ENCODE measurements around the gene ZDHHC18.

- TF ChIP-seq POLR2A (IDR thresholded peaks at IDR 0.05) (no peak), CTCF (IDR thresholded peaks at IDR 0.05) (no peak)
Measured at GRCh38 chr1:26831059-26831458, 4.6 kb downstream of the ZDHHC18 start.

Measured in lower leg skin (tissue), 3 donors.